ENCODE measurements around the gene VPS13A. TPM values are rescaled to one million over a fixed set of nuclear protein-coding genes. Genes with fewer than 3 reads are reported as not detected.
A peak's percentile ranks its signal among the peaks of the same experiment; 100 is the strongest.

VPS13A gene
- total and polyA plus RNA-seq, 4 donors: 3.7 to 58.3 (median 19.7) TPM

- DNase-seq: no peak
- peak; percentile 35 for ATAC-seq (ENCODE audit: insufficient read depth, low FRiP score)
- TF ChIP-seq CTCF (IDR thresholded peaks at IDR 0.05; ENCODE audit: control extremely low read depth, extremely low read depth): no peak
- Histone ChIP-seq H3K4me1 (ENCODE audit: control insufficient read depth in 5 of 5, insufficient read depth in 5 of 5, low read length in 5 of 5) (peaks cover 0 to 13% (median 3%) of the 10 kb centered on the region in 5 donors), H3K27ac (ENCODE audit: low read depth in 1 of 2, low read length in 1 of 2) (peak overlapping the region; percentile 78 to 93), H3K9me3 (ENCODE audit: control insufficient read depth in 4 of 4, insufficient read depth in 3 of 4, low read length in 3 of 4) (no peaks in the 10 kb centered on the region), H3K27me3 (ENCODE audit: control insufficient read depth in 3 of 3, insufficient read depth in 3 of 3, low read length in 2 of 3) (no peaks in the 10 kb centered on the region), H3K9ac (ENCODE audit: insufficient read depth in 1 of 2, low read length in 2 of 2) (no peak overlapping the region), H3K36me3 (ENCODE audit: control insufficient read depth in 4 of 4, insufficient read depth in 4 of 4, low read length in 4 of 4) (no peaks in the 10 kb centered on the region), H3K4me3 (peak overlapping the region; percentile 63)
- WGBS, 2 donors: 2 to 3% methylated on average over 10 of the region's 10 CpGs
Observed at GRCh38 chr9:77176686-77177142, 620 bp upstream of the VPS13A start.

GRCh38 chr9:77177894-77178794 is 810 bp downstream of the VPS13A start:
- Histone ChIP-seq H3K4me1 (ENCODE audit: control insufficient read depth in 5 of 5, insufficient read depth in 5 of 5, low read length in 5 of 5) (peaks cover 0 to 13% (median 3%) of the 10 kb centered on the region in 5 donors), H3K9me3 (ENCODE audit: control insufficient read depth in 4 of 4, insufficient read depth in 3 of 4, low read length in 3 of 4) (no peaks in the 10 kb centered on the region), H3K27ac (ENCODE audit: low read depth in 1 of 2, low read length in 1 of 2) (peak overlapping the region; percentile 78 to 93), H3K9ac (ENCODE audit: insufficient read depth in 1 of 2, low read length in 2 of 2) (peak overlapping the region; percentile 14 to 70), H3K36me3 (ENCODE audit: control insufficient read depth in 4 of 4, insufficient read depth in 4 of 4, low read length in 4 of 4) (no peaks in the 10 kb centered on the region), H3K4me3 (peak overlapping the region; percentile 63), H3K27me3 (ENCODE audit: control insufficient read depth in 3 of 3, insufficient read depth in 3 of 3, low read length in 2 of 3) (no peaks in the 10 kb centered on the region)
- DNase-seq (peak; percentile 34 to 47 (median 35)), ATAC-seq (ENCODE audit: insufficient read depth, low FRiP score) (peak; percentile 5)
- TF ChIP-seq CTCF (IDR thresholded peaks at IDR 0.05; ENCODE audit: control extremely low read depth, extremely low read depth): no peak
- 1 to 2% methylated on average over 56 to 57 of the region's 57 CpGs for WGBS, 2 donors

GRCh38 chr9:77180056-77180455 is 2.7 kb downstream of the VPS13A start:
- Histone ChIP-seq H3K4me3 (no peak overlapping the region), H3K27me3 (ENCODE audit: control insufficient read depth in 3 of 3, insufficient read depth in 3 of 3, low read length in 2 of 3) (no peaks in the 10 kb centered on the region), H3K4me1 (ENCODE audit: control insufficient read depth in 5 of 5, insufficient read depth in 5 of 5, low read length in 5 of 5) (peaks cover 0 to 13% (median 3%) of the 10 kb centered on the region in 5 donors), H3K36me3 (ENCODE audit: control insufficient read depth in 4 of 4, insufficient read depth in 4 of 4, low read length in 4 of 4) (no peaks in the 10 kb centered on the region), H3K9ac (ENCODE audit: insufficient read depth in 1 of 2, low read length in 2 of 2) (no peak overlapping the region), H3K27ac (ENCODE audit: low read depth in 1 of 2, low read length in 1 of 2) (no peak overlapping the region), H3K9me3 (ENCODE audit: control insufficient read depth in 4 of 4, insufficient read depth in 3 of 4, low read length in 3 of 4) (no peaks in the 10 kb centered on the region)
- ATAC-seq (ENCODE audit: insufficient read depth, low FRiP score) (no peak), DNase-seq (no peak)
- no peak for TF ChIP-seq CTCF (IDR thresholded peaks at IDR 0.05; ENCODE audit: control extremely low read depth, extremely low read depth)

Measured in lung (tissue), 12 donors.